Neural cell (in vitro differentiated cells): Measurements from ENCODE around the gene NMUR1.

Experiments
- CTCF ChIP-seq: fragments of 450-650 bp; IDR thresholded peaks from 2 replicates; pipeline ENCODE4 v1.5.1; 2014; ENCODE audit warnings: antibody characterized with exemption, mild to moderate bottlenecking, moderate library complexity; ENCODE audit not compliant: poor library complexity, severe bottlenecking
- EP300 ChIP-seq: fragments of 450-650 bp; conservative IDR thresholded peaks from 2 replicates; pipeline ENCODE4 v1.6.1; 2014; ENCODE audit warnings: antibody characterized with exemption, mild to moderate bottlenecking, moderate library complexity; ENCODE audit not compliant: poor library complexity, severe bottlenecking
- EZH2 ChIP-seq: fragments of 200-600, 300-800 bp; shearing (Covaris generic), sonication (generic); IDR thresholded peaks from 2 replicates; pipeline ENCODE4 v1.6.1; 2014; ENCODE audit warnings: antibody characterized with exemption, low read length, borderline replicate concordance, mild to moderate bottlenecking; ENCODE audit not compliant: insufficient read depth, poor library complexity, severe bottlenecking
- MXI1 ChIP-seq: fragments of 450-650 bp; conservative IDR thresholded peaks from 2 replicates; pipeline ENCODE4 v1.6.1; 2014; ENCODE audit warnings: antibody characterized with exemption, mild to moderate bottlenecking; ENCODE audit not compliant: poor library complexity, severe bottlenecking
- POLR2AphosphoS5 ChIP-seq: IDR thresholded peaks from 2 replicates; pipeline ENCODE4 v1.6.1; 2012
- REST ChIP-seq: IDR thresholded peaks from 2 replicates; pipeline ENCODE4 v1.6.1; 2012; ENCODE audit warnings: borderline replicate concordance
- SMC3 ChIP-seq: fragments of 450-650 bp; conservative IDR thresholded peaks from 2 replicates; pipeline ENCODE4 v1.6.1; 2014; ENCODE audit warnings: antibody characterized with exemption, mild to moderate bottlenecking, moderate library complexity; ENCODE audit not compliant: poor library complexity
- TAF1 ChIP-seq: IDR thresholded peaks from 2 replicates; pipeline ENCODE4 v1.6.1; 2012; ENCODE audit warnings: low read depth

GRCh38 chr2:231525248-231526163 lies 4.7 kb downstream of the NMUR1 start:
- no peak for TF ChIP-seq TAF1
- no peak for TF ChIP-seq EZH2
- TF ChIP-seq POLR2AphosphoS5 = no peak
- TF ChIP-seq CTCF = no peak
- no peak for TF ChIP-seq MXI1
- TF ChIP-seq REST = no peak
- no peak for TF ChIP-seq EP300
- no peak for TF ChIP-seq SMC3
